ENCODE results near the gene POU2F2. TPM values are rescaled to one million over a fixed set of nuclear protein-coding genes. Genes with fewer than 3 reads are reported as not detected.

Gene POU2F2
- total RNA-seq, 6 experiments from 2014 or later: 0.18 to 3.0 (median 1.00) TPM

GRCh38 chr19:42176649-42176989, 44.4 kb upstream of the POU2F2 start:
- Histone ChIP-seq H3K27me3 (peaks cover 0 to 12% of the 10 kb centered on the region in 2 donors), H3K4me3 (peak overlapping the region in 2 of 3 donors; percentile 6 to 35), H3K4me1 (no peaks in the 10 kb centered on the region), H3K9me3 (no peaks in the 10 kb centered on the region), H3K36me3 (no peaks in the 10 kb centered on the region), H3K27ac (no peak overlapping the region)
- ATAC-seq (peak; percentile 26 to 55 (median 38)), DNase-seq (no peak)
- TF ChIP-seq POLR2A (IDR thresholded peaks at IDR 0.05): no peak
- no peak for TF ChIP-seq CTCF (IDR thresholded peaks at IDR 0.05)
- intact Hi-C loops (cut with DNase I): no loop called here
- WGBS (ENCODE audit: insufficient coverage, low coverage, low lambda C conversion rate, missing lambda C conversion rate): under 1% methylated on average over 28 of the region's 31 CpGs

- Histone ChIP-seq H3K27ac (no peak overlapping the region), H3K9me3 (no peaks in the 10 kb centered on the region), H3K4me3 (peak overlapping the region in 2 of 3 donors; percentile 6 to 35), H3K4me1 (no peaks in the 10 kb centered on the region), H3K27me3 (peaks cover 0 to 12% of the 10 kb centered on the region in 2 donors), H3K36me3 (no peaks in the 10 kb centered on the region)
- 5% methylated on average over 34 of the region's 34 CpGs for WGBS (ENCODE audit: insufficient coverage, low coverage, low lambda C conversion rate, missing lambda C conversion rate)
- ATAC-seq (peak in 1 of 4 donors; percentile 24), DNase-seq (no peak)
- TF ChIP-seq CTCF (IDR thresholded peaks at IDR 0.05) (no peak), POLR2A (IDR thresholded peaks at IDR 0.05) (no peak)
- intact Hi-C loops (cut with DNase I): no loop called here
Measured at GRCh38 chr19:42175952-42176648, 43.9 kb upstream of the POU2F2 start.

- 24% methylated on average over 5 of the region's 6 CpGs for WGBS (ENCODE audit: insufficient coverage, low coverage, low lambda C conversion rate, missing lambda C conversion rate)
- Histone ChIP-seq H3K9me3 (no peaks in the 10 kb centered on the region), H3K36me3 (no peaks in the 10 kb centered on the region), H3K27me3 (peaks cover 0 to 12% of the 10 kb centered on the region in 2 donors), H3K4me3 (no peak overlapping the region), H3K4me1 (no peaks in the 10 kb centered on the region), H3K27ac (no peak overlapping the region)
- intact Hi-C loops (cut with DNase I): no loop called here
- ATAC-seq: no peak
- TF ChIP-seq POLR2A (IDR thresholded peaks at IDR 0.05) (no peak), CTCF (IDR thresholded peaks at IDR 0.05) (no peak)
- DNase-seq: no peak
Measured at GRCh38 chr19:42174958-42175734, 42.9 kb upstream of the POU2F2 start.

GRCh38 chr19:42174188-42174587, 41.9 kb upstream of the POU2F2 start:
- Histone ChIP-seq H3K4me3 (no peak overlapping the region), H3K36me3 (no peaks in the 10 kb centered on the region), H3K9me3 (no peaks in the 10 kb centered on the region), H3K4me1 (no peaks in the 10 kb centered on the region), H3K27me3 (peaks cover 0 to 12% of the 10 kb centered on the region in 2 donors), H3K27ac (no peak overlapping the region)
- no peak for TF ChIP-seq CTCF (IDR thresholded peaks at IDR 0.05)
- TF ChIP-seq POLR2A (IDR thresholded peaks at IDR 0.05): no peak
- no peak for DNase-seq
- 68% methylated on average over 9 of the region's 11 CpGs for WGBS (ENCODE audit: insufficient coverage, low coverage, low lambda C conversion rate, missing lambda C conversion rate)
- ATAC-seq: no peak
- intact Hi-C loops (cut with DNase I): no loop called here
